Cardiac fibroblast (primary cell): ENCODE results near the gene SLC26A1.

Experiments
- DNase-seq, 2 donors: peaks; one replicate each; pipeline versions ENCODE4 v3.0.0 to v3.0.0-alpha.2; 2010; ENCODE audit warnings: low read depth in 2 of 2
- H3K4me3 ChIP-seq, 2 donors: replicated peaks in 1 of 2; 1 replicate in 1 of 2; 2 replicates in 1 of 2; pipeline ENCODE4 v1.5.1; 2011; ENCODE audit warnings: low read depth in 2 of 2, low read length in 2 of 2, mild to moderate bottlenecking in 2 of 2, moderate library complexity in 1 of 2
- CTCF ChIP-seq: IDR thresholded peaks from one replicate; pipeline ENCODE4 v1.5.1; 2011; ENCODE audit warnings: low read depth, mild to moderate bottlenecking, low read length, inconsistent platforms

Gene SLC26A1

DNA sequence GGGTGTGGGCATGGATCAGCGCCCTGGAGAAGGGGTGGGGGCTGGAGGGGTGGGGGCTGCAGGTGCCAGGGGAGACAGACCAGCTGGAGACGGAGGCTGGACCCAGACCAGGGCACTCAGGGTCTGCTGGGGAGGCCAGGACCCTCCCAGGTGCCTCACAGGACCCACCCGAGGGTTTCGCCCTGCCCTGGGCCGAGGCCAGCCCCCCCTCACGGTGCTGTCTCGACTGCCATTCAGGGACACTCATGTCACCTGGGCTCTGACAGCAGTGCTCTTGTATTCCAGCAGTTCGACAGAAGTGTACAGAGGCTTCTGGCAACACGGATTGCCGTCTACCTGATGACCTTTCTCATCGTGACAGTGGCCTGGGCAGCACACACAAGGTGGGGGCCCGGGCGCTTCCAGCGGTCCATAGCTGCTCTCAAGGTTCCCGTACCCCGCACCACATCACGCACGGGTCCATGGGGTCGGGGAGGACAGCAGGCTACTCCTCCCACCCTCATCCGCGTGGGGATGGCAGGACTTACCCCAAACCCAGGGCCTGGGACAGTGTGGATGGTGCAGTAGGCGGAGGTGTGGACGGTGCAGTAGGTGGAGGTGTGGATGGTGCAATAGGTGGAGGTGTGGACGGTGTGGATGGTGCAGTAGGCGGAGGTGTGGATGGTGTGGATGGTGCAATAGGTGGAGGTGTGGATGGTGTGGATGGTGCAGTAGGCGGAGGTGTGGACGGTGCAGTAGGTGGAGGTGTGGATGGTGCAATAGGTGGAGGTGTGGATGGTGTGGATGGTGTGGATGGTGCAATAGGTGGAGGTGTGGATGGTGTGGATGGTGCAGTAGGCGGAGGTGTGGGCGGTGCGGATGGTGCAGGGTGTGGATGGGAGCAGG is 42.8 kb downstream of the SLC26A1 start:
- no peak for TF ChIP-seq CTCF
- no peak overlapping the region for H3K4me3 ChIP-seq
- DNase-seq, result no peak

GRCh38 chr4:949656-950055 is 43.5 kb downstream of the SLC26A1 start:
- no peak for TF ChIP-seq CTCF
- no peak overlapping the region for H3K4me3 ChIP-seq
- DNase-seq, result no peak

DNA sequence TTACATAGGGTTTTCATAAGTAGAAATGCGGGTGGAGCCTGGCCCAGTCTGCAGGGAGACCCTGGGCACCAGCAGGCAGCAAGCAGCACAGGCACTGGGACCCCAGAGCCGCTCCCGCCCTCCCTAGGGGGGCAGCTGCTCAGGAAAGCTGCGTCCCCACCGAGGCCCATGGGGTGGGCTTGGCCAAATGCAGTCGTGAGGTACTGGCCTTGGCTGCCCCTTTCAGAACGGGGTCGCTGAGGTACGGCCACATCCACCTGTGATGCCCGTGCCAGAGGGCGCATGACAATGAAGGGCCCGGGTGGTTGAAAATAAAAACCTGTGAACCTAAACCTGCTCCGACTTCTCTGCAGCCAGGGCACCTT is 44.3 kb downstream of the SLC26A1 start:
- no peak for DNase-seq
- H3K4me3 ChIP-seq, result no peak overlapping the region
- no peak for TF ChIP-seq CTCF

GRCh38 chr4:948101-948935 is 44.9 kb downstream of the SLC26A1 start:
- DNase-seq, result no peak
- no peak overlapping the region for H3K4me3 ChIP-seq

DNA sequence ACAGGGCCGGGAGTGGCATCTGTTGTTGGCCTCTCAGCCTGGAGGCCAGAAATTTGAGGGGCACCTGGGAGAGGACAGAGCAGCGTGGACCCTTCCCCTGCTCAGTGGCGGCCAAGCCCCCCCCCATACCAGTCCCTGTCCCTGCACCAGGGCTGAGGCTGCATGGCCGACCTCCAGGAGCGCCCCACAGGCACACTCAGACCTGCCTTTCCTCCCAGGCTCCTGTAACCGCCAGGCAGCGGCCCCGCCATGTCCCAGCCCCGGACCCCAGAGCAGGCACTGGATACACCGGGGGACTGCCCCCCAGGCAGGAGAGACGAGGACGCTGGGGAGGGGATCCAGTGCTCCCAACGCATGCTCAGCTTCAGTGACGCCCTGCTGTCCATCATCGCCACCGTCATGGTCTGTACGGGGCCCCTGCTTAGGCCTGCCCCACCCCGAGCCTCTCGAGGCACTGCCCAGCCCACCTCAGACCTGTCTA is 45.7 kb downstream of the SLC26A1 start:
- DNase-seq, result no peak
- H3K4me3 ChIP-seq, result no peak overlapping the region
- no peak for TF ChIP-seq CTCF

More at GRCh38 chr4:948101-948935, 44.9 kb downstream of the SLC26A1 start:
- no peak for TF ChIP-seq CTCF

DNA sequence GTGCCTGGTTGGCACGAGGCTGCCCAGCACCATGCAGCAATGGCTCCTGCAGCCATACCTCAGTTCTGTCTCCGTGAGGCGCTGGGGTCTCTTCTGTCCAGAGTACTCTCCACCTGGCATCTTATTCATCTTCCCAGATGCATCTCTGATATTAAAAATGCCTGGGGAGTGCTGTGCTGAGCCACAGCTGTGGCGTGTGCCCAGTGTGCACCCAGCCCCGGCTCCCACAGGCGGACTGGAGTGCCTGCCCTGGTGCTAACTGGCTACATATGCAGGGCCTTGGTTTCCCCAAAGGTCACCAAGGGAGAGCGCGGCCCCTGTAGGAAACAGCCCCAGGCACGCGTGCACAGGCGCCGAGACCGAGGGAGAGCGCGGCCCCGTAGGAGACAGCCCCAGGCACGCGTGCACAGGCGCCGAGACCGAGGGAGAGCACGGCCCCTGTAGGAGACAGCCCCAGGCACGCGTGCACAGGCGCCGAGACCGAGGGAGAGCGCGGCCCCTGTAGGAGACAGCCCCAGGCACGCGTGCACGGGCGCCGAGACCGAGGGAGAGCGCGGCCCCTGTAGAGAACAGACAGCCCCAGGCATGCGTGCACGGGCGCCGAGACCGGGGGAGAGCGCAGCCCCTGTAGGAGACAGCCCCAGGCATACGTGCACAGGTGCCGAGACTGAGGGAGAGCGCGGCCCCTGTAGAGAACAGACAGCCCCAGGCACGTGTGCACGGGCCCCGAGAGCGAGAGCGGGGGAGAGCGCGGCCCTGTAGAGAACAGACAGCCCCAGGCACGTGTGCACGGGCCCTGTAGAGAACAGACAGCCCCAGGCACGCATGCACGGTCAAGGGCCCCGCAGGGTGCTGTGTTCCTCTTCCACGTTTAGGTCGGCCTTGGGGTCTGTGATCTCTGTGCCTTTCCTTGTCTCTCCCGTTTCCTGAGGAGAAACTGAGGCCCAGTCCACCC is 46.4 kb downstream of the SLC26A1 start:
- H3K4me3 ChIP-seq, result no peak overlapping the region
- no peak for TF ChIP-seq CTCF
- no peak for DNase-seq
